ENCODE data around the gene CD55. TPM values are rescaled to one million over a fixed set of nuclear protein-coding genes. Genes with fewer than 3 reads are reported as not detected.

CD55 gene
- total and polyA plus RNA-seq, 11 donors, result 28.6 to 149 (median 91.2) TPM

DNA sequence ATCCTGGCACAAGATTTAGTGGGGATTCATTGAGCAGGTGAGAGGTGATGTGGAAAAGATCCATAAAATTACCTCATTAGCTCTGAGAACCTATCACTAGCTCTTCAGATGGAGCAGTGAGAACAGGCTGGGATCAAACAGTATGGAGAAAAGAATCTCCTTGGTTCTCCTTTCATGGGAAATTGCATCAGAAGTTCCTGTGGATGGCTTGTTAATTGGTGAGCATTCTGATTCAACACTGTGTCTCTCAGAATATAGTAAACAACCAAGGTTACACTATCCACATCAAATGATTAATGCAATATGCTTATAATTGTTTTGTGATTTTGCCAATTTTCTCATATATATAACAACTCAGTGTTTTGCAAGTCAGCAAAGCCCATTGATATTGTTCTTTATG is 8.3 kb upstream of the CD55 start:
- Histone ChIP-seq H3K4me1 (peaks cover 0 to 60% (median 20%) of the 10 kb centered on the region in 12 donors), H3K27me3 (no peaks in the 10 kb centered on the region), H3K9me3 (no peaks in the 10 kb centered on the region), H3K36me3 (no peaks in the 10 kb centered on the region), H3K4me3 (no peak overlapping the region), H3K27ac (no peak overlapping the region)
- TF ChIP-seq, protein P1, sequence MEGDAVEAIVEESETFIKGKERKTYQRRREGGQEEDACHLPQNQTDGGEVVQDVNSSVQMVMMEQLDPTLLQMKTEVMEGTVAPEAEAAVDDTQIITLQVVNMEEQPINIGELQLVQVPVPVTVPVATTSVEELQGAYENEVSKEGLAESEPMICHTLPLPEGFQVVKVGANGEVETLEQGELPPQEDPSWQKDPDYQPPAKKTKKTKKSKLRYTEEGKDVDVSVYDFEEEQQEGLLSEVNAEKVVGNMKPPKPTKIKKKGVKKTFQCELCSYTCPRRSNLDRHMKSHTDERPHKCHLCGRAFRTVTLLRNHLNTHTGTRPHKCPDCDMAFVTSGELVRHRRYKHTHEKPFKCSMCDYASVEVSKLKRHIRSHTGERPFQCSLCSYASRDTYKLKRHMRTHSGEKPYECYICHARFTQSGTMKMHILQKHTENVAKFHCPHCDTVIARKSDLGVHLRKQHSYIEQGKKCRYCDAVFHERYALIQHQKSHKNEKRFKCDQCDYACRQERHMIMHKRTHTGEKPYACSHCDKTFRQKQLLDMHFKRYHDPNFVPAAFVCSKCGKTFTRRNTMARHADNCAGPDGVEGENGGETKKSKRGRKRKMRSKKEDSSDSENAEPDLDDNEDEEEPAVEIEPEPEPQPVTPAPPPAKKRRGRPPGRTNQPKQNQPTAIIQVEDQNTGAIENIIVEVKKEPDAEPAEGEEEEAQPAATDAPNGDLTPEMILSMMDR (IDR thresholded peaks at IDR 0.05), result no peak
- TF ChIP-seq POLR2A (IDR thresholded peaks at IDR 0.05), result no peak
- ATAC-seq, result no peak
- intact Hi-C loops (cut with DNase I), result loop anchor here in 1 of 10 donors (10.0 kb wide), 1 partner anchor 258 kb away; the partner anchor contains the start of genes PFKFB2 and YOD1
- no peak for DNase-seq

DNA sequence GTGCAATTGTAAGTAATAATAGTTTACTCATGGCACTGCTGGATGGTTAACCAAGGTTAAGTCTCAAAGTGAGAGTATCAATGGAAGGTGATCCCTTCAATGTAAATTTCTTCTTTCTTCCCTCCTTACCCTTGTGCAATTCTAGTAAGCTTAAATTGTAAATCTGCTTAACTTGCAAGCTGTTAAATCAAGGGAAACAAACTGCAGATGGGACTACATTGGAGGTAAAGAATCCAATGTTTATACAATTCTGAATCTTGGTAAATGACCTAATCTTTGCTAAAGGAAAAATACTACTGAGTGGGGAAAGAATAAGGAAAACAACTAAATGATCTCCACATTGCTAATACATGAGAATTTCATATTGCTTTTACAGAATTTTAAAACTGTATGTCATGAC is 6.7 kb upstream of the CD55 start:
- Histone ChIP-seq H3K4me1 (peaks cover 0 to 60% (median 12%) of the 10 kb centered on the region in 12 donors), H3K36me3 (no peaks in the 10 kb centered on the region), H3K27ac (no peak overlapping the region), H3K4me3 (no peak overlapping the region), H3K27me3 (no peaks in the 10 kb centered on the region), H3K9me3 (no peaks in the 10 kb centered on the region)
- no peak for DNase-seq
- intact Hi-C loops (cut with DNase I), result loop anchor here in 1 of 10 donors (10.0 kb wide), 1 partner anchor 260 kb away; the partner anchor contains the start of genes PFKFB2 and YOD1
- no peak for TF ChIP-seq POLR2A (IDR thresholded peaks at IDR 0.05)
- TF ChIP-seq, protein P1 (IDR thresholded peaks at IDR 0.05), result no peak
- no peak for ATAC-seq

DNA sequence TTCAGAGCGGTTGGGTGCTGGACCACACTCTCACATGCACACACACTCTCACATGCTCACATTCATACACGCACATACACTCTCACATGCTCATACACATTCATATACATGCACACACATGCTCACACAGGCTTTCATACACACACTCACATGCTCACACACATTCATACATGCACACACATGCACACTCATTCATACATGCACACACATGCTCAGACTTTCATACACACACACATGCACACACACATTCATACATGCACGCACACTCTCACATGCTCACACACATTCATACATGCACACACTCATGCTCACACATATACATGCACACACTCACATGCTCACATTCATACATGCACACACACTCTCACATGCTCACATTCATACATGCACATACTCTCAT is 6.0 kb upstream of the CD55 start:
- Histone ChIP-seq H3K27me3 (no peaks in the 10 kb centered on the region), H3K36me3 (no peaks in the 10 kb centered on the region), H3K4me3 (no peak overlapping the region), H3K9me3 (no peaks in the 10 kb centered on the region), H3K27ac (no peak overlapping the region), H3K4me1 (peaks cover 0 to 54% (median 6%) of the 10 kb centered on the region in 12 donors)
- WGBS, 4 donors, result 92 to 98% (median 96%) methylated on average over 3 of the region's 3 CpGs
- intact Hi-C loops (cut with DNase I), result loop anchor here in 1 of 10 donors (10.0 kb wide), 1 partner anchor 261 kb away; the partner anchor contains the start of genes PFKFB2 and YOD1
- TF ChIP-seq, protein P1 (IDR thresholded peaks at IDR 0.05), result no peak
- TF ChIP-seq POLR2A (IDR thresholded peaks at IDR 0.05), result no peak
- DNase-seq (no peak), ATAC-seq (no peak)

DNA sequence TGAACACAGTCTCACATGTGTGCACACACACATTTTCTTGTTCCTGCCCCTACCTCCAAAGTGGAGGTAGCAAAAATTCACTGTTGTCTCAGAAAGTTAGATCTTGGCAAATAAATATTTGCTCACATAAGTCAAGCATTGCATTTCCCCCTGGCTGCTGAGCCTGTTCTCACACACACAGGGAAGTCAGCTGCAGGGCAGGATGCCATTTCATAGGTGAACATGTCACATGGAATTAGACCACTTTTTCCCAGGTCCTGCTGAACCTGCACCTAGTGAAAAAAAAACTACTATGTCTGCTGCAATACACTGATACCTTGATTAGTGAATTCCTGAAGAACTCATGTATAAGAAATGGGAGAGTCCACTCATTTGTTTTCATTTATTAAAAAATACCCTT is 5.3 kb upstream of the CD55 start:
- ATAC-seq, result no peak
- no peak for DNase-seq
- H3K4me3 ChIP-seq, result no peak overlapping the region
- H3K27me3 ChIP-seq, result no peaks in the 10 kb centered on the region
- TF ChIP-seq POLR2A (IDR thresholded peaks at IDR 0.05), result no peak
- TF ChIP-seq, protein P1 (IDR thresholded peaks at IDR 0.05), result no peak
- H3K36me3 ChIP-seq, result no peaks in the 10 kb centered on the region
- intact Hi-C loops (cut with DNase I), result loop anchor here in 1 of 10 donors (10.0 kb wide), 1 partner anchor 261 kb away; the partner anchor contains the start of genes PFKFB2 and YOD1
- H3K27ac ChIP-seq, result peak overlapping the region in 1 of 12 donors; percentile 98
- peaks cover 0 to 47% (median 4%) of the 10 kb centered on the region in 12 donors for H3K4me1 ChIP-seq
- no peaks in the 10 kb centered on the region for H3K9me3 ChIP-seq
